Inflammatory macrophage (primary cell): ENCODE results near the gene MFSD2A.
"Not testable (repeated sequence)": the region's sequence is repeated elsewhere in the genome, so short reads cannot be mapped to it uniquely, and the experiment has no call there.

Experiments
- DNase-seq, 2 donors: peaks; one replicate each; pipeline ENCODE4 v3.0.0-alpha.2; 2020 to 2022

Gene MFSD2A

DNA sequence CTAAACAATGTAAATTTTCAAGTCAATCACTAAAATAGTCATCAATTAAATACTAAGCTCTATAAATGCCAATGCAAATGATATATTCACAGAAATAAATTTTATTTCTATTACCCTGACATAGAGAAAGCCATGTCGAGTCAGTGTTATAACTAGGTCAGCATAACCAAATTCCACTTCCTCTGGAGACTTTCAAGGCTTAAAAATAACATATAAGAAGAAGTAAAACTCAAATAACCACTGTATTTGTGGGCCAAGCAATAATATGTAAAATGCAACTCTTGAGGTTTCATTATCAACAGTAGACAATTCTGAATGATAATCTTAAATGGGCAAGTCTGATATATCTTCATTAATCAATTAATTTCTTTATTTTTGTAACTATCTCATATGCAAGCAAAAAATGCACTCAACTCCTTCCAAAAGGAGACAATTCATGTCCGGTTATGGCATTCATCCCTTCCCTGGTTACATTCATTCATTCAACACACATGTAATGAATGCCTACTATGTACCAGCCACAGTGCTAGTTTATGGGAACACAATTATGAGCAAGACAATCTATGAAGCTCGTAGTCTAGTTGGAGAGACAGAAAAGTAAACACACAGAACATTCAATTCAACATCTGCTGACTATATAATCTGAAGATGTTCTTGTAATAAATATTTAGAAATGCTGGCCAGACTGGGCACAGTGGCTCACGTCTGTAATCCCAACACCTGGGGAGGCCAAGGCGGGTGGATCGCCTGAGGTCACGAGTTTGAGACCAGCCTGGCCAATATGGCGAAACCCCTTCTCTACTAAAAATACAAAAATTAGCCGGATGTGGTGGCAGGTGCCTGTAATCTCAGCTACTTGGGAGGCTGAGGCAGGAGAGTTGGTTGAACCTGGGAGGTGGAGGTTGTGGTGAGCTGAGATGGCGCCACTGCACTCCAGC, 48.5 kb downstream of the MFSD2A start:
- peak; percentile 30 to 57 for DNase-seq

DNA sequence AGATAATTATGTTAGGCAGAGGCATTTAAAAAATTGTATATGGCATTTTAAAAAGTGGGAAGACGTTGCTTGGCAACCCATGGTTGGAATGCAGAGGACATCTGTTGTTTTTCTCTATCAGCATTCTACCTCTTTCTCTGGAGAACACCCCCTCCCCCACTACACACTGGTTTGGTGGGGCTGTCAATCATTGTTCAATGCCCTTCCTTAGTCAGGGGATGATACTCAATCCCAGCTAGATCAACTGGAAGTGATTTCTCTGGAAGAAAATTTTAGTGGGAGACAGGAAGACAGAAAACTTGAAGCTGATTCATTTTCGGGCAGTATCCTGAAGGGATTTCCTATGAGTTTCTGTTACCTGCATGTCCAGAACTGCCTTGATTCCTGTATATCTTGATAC, 49.9 kb downstream of the MFSD2A start:
- DNase-seq: no peak

DNA sequence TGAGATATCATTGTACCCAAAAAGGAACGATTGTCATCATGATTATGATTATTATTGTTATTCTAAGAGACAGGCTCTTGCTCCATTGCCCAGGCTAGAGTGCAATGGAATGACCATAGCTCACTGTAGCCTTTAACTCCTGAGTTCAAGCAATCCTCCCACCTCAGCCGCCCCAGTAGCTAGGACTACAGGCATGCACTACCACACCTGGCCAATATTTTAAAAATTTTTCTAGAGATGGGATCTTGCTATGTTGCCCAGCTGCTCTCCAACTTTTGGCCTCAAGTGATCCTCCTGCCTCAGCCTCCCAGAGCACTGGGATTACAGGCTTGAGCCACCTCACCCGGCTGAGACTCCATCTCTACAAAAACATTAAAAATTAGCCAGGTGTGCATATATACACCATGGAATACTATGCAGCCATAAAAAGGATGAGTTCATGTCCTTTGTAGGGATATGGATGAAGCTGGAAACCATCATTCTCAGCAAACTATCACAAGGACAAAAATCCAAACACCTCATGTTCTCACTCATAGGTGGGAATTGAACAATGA, 52.6 kb downstream of the MFSD2A start:
- not testable (repeated sequence) for DNase-seq

DNA sequence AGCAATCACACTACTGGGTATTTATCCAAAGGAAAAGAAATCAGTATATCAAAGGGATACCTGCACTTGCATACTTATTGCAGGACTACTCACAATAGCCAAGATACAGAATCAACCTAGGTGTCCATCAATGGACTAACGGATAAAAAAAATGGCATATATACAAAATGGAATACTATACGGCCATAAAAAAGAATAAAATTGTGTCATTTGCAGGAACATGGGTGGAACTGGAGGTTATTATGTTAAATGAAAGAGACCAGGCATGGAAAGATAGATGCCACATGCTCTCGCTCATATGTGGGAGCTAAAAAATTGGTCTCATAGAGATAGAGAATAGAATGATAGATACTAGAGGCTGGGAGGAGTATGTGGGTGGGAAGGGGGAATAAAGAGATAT, 56.3 kb downstream of the MFSD2A start:
- no peak for DNase-seq

DNA sequence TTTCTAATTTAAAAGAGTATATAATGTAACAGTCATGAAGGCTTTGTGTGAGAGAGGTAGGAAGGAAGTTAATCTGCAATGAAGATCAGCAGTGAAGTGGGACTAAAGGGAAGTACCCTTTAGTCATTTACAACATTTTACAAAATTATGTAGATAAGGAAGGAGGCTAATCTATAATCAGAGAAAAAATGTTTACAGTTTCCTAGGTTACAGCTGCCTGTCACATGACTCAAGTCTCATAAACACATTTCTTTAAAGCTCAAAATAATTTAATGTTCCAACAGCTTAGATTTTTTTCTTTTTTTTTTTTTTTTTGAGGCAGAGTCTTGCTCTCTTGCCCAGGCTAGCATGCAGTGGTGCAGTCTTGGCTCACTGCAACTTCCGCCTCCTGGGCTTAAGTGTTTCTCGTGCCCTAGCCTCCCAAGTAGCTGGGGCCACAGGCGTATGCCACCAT, 59.3 kb downstream of the MFSD2A start:
- peak; percentile 20 to 44 for DNase-seq

DNA sequence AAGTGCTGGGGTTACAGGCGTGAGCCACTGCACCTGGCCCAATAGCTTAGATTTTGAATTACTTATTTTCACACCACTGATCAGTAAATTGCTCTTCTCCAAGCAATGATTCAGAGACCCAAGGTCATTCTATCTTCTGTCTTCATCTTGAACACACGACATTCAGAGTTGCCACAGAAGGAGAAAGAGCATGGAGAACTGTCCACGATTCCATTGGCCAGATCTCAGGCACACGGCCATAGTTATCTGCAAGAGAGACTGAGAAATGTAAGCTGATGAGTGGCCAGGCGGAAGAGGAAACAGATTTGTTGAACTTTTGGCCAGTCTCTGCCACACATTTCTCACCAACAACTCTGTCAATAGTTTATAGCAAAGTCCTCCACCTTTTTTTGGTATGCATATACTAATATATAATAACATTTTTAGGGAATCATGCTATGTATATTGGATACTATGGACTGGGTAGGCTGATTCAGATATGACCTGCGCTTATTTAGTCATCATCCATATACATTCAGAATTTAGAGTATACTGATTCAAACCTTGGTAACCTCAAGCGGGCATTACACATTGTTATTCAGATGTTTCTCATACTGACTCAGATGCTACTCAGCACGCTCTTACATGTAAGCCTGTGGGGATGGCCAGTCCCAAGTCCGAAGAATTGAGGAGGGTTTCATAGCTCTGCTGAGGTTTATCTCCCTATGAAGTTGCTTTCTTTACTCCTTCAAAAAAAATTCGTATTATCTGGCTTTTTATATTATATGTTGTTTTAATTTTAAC, 60.1 kb downstream of the MFSD2A start:
- DNase-seq: no peak

DNA sequence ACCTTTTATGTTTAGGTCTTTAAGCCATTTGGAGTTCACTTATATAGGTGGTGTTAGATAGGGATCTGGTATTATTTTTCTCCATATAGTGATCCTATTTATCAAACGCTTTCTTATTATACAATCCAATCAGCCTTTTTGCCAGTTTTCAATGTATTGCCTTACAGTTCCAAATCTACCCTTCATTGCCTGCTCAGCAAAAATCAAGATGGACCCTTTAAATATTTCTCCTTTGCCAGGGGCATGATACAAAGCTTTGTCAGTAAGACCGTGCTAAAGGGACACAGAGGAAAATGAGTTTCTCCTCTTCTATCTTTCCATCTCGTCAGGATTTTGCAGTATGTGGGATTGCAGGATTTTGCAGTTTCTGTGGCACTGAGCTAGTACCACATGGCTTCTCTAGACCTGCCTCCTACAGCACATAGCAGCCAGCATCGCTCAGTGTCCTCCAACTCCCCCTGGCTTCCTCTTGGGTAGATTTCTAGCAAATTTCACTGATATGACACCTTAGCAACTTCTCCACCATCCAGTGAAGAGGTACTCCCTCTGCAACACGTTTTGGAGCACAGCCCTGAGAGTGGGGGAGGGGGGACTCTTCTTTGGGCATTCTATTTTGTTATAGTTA, 63.1 kb downstream of the MFSD2A start:
- no peak for DNase-seq
